ENCODE results near the gene SLC38A11. TPM values are rescaled to one million over a fixed set of nuclear protein-coding genes. Genes with fewer than 3 reads are reported as not detected.

The SLC38A11 gene
- total RNA-seq, 1 experiment from 2014 or later: not detected

DNA sequence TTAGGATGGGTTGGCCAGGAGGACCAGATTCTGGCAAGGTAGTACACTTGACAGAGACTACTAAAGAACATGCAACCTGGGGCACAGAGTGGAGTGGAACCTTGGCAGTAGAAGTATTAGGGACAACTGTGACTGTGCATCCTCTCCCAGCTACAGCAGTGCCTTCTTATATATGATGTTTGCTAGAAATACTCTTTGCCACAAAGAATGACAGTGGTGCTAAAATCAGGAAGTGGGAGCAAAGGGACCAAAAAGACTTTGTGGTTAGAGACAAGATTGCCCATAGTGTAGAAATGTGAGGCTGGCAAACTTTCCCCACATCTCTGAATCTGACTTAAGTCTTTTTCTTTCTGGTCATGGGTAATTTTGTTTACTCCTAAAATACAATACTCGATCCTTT lies 9.4 kb upstream of the SLC38A11 start:
- intact Hi-C loops (cut with micrococcal nuclease; ENCODE audit: unreplicated experiment): no loop called here
- no peak for DNase-seq (ENCODE audit: low spot score)
- TF ChIP-seq, protein P1, sequence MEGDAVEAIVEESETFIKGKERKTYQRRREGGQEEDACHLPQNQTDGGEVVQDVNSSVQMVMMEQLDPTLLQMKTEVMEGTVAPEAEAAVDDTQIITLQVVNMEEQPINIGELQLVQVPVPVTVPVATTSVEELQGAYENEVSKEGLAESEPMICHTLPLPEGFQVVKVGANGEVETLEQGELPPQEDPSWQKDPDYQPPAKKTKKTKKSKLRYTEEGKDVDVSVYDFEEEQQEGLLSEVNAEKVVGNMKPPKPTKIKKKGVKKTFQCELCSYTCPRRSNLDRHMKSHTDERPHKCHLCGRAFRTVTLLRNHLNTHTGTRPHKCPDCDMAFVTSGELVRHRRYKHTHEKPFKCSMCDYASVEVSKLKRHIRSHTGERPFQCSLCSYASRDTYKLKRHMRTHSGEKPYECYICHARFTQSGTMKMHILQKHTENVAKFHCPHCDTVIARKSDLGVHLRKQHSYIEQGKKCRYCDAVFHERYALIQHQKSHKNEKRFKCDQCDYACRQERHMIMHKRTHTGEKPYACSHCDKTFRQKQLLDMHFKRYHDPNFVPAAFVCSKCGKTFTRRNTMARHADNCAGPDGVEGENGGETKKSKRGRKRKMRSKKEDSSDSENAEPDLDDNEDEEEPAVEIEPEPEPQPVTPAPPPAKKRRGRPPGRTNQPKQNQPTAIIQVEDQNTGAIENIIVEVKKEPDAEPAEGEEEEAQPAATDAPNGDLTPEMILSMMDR (conservative IDR thresholded peaks at IDR 0.05; ENCODE audit: low read depth, low read length): no peak
- no peak for TF ChIP-seq EZH2 (IDR thresholded peaks at IDR 0.05; ENCODE audit: borderline replicate concordance, low read depth, low read length, poor library complexity, severe bottlenecking)
- Histone ChIP-seq H3K4me3 (ENCODE audit: low read depth, low read length, poor library complexity, severe bottlenecking) (no peak overlapping the region), H3K9me3 (ENCODE audit: low read depth, low read length, poor library complexity, severe bottlenecking) (no peaks in the 10 kb centered on the region), H3K36me3 (ENCODE audit: insufficient read depth, low read length, poor library complexity, severe bottlenecking) (no peaks in the 10 kb centered on the region), H3K27ac (ENCODE audit: low read depth, low read length, poor library complexity, severe bottlenecking) (no peak overlapping the region), H3K27me3 (replicated peaks; ENCODE audit: insufficient read depth, low read depth, low read length, poor library complexity) (no peaks in the 10 kb centered on the region), H3K4me1 (ENCODE audit: insufficient read depth, low read length, poor library complexity, severe bottlenecking) (peaks cover 7% of the 10 kb centered on the region)
- no TSS peak for BruUV-seq (replicated peaks)
- ChIA-PET POLR2A (ENCODE audit: low non-redundant PET) (no interaction called here), CTCF (no interaction called here)

DNA sequence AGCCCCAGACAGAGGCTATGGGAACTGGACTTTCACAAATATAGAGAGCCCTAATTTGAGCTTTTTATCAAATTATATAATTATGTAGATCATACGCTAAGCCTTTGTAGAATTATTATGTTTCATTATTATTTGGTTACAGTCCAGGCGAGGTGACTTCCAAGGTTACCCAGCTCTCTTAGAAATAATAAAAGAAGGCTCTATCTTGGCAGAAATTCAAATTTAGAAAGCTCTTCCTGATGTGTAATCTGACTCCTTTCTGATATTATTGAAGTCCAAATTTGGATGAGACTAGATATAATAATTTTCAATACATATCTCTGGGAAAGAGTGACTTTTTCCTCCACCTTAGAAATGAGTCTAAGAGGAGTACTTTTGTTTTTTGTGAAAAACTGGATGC lies 4.8 kb upstream of the SLC38A11 start:
- TF ChIP-seq, protein P1 (conservative IDR thresholded peaks at IDR 0.05; ENCODE audit: low read depth, low read length): no peak
- TF ChIP-seq EZH2 (IDR thresholded peaks at IDR 0.05; ENCODE audit: borderline replicate concordance, low read depth, low read length, poor library complexity, severe bottlenecking): no peak
- Histone ChIP-seq H3K4me3 (ENCODE audit: low read depth, low read length, poor library complexity, severe bottlenecking) (no peak overlapping the region), H3K27ac (ENCODE audit: low read depth, low read length, poor library complexity, severe bottlenecking) (no peak overlapping the region), H3K27me3 (replicated peaks; ENCODE audit: insufficient read depth, low read depth, low read length, poor library complexity) (no peaks in the 10 kb centered on the region), H3K36me3 (ENCODE audit: insufficient read depth, low read length, poor library complexity, severe bottlenecking) (no peaks in the 10 kb centered on the region), H3K9me3 (ENCODE audit: low read depth, low read length, poor library complexity, severe bottlenecking) (no peaks in the 10 kb centered on the region), H3K4me1 (ENCODE audit: insufficient read depth, low read length, poor library complexity, severe bottlenecking) (peaks cover 7% of the 10 kb centered on the region)
- ChIA-PET CTCF (no interaction called here), POLR2A (ENCODE audit: low non-redundant PET) (no interaction called here)
- no TSS peak for BruUV-seq (replicated peaks)
- DNase-seq (ENCODE audit: low spot score): no peak
- intact Hi-C loops (cut with micrococcal nuclease; ENCODE audit: unreplicated experiment): no loop called here

DNA sequence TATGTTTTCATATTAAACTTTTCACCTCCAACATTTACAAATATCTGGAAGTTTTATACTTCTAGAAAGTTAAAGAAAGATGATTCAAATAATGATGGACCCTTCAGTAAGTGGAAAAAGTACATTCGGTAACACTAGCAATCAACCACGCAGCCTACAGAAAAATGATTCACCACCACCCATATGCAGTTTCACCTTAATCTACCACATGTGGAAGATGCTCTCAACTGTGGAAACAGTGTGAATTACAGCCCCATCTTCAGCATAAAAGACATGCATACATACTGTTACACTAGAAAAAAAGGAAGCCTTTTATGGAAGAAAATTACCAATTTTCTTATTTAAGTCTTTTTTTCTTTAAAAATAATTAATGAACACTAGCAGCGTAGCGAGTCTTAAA lies 1.1 kb downstream of the SLC38A11 start:
- TF ChIP-seq, protein P1 (conservative IDR thresholded peaks at IDR 0.05; ENCODE audit: low read depth, low read length): no peak
- TF ChIP-seq EZH2 (IDR thresholded peaks at IDR 0.05; ENCODE audit: borderline replicate concordance, low read depth, low read length, poor library complexity, severe bottlenecking): no peak
- Histone ChIP-seq H3K36me3 (ENCODE audit: insufficient read depth, low read length, poor library complexity, severe bottlenecking) (no peaks in the 10 kb centered on the region), H3K4me1 (ENCODE audit: insufficient read depth, low read length, poor library complexity, severe bottlenecking) (no peaks in the 10 kb centered on the region), H3K27me3 (replicated peaks; ENCODE audit: insufficient read depth, low read depth, low read length, poor library complexity) (no peaks in the 10 kb centered on the region), H3K9me3 (ENCODE audit: low read depth, low read length, poor library complexity, severe bottlenecking) (no peaks in the 10 kb centered on the region), H3K27ac (ENCODE audit: low read depth, low read length, poor library complexity, severe bottlenecking) (no peak overlapping the region), H3K4me3 (ENCODE audit: low read depth, low read length, poor library complexity, severe bottlenecking) (no peak overlapping the region)
- no peak for DNase-seq (ENCODE audit: low spot score)
- ChIA-PET POLR2A (ENCODE audit: low non-redundant PET) (no interaction called here), CTCF (no interaction called here)
- intact Hi-C loops (cut with micrococcal nuclease; ENCODE audit: unreplicated experiment): no loop called here
- no TSS peak for BruUV-seq (replicated peaks)

Data from A673 (cell line).